Activated T-cell treated with anti-CD3 and anti-CD28 coated beads, Interleukin-2, amount 50 U/mL, for 4 hours (primary cell): ENCODE data around the gene CLBA1. TPM values are rescaled to one million over a fixed set of nuclear protein-coding genes. Genes with fewer than 3 reads are reported as not detected.
A peak's percentile ranks its signal among the peaks of the same experiment; 100 is the strongest.
"Not testable (repeated sequence)": the region's sequence is repeated elsewhere in the genome, so short reads cannot be mapped to it uniquely, and the experiment has no call there.

Source experiments
- ATAC-seq, 2 donors: fragments of 200-7000 bp; cut with Tn5 transposase; one replicate each; pipeline ENCODE4 v1.10.0; 2021
- DNase-seq: peaks from one replicate; pipeline ENCODE4 v3.0.0-alpha.2; 2020
- H3K27me3 Mint-ChIP-seq: one replicate; pipeline ENCODE4 v1.8.0; 2021; ENCODE audit warnings: low read depth, mixed read lengths
- H3K36me3 Mint-ChIP-seq: one replicate; pipeline ENCODE4 v1.8.0; 2022; ENCODE audit warnings: mixed read lengths; ENCODE audit not compliant: insufficient read depth
- H3K4me1 Mint-ChIP-seq: one replicate; pipeline ENCODE4 v1.8.0; 2021; ENCODE audit warnings: low read depth, mixed read lengths
- H3K4me3 Mint-ChIP-seq: one replicate; pipeline ENCODE4 v1.8.0; 2021; ENCODE audit warnings: mild to moderate bottlenecking, moderate library complexity, mixed read lengths
- H3K9me3 Mint-ChIP-seq: one replicate; pipeline ENCODE4 v1.8.0; 2021; ENCODE audit warnings: mixed read lengths
- total RNA-seq, 3 donors: library from RNA; stranded (reverse); gene quantifications; one replicate each; pipeline ENCODE4 v1.2.1, GENCODE V29; 2021

CLBA1 gene
- total RNA-seq, 3 donors from 2014 or later: 2.9 to 3.8 (median 3.3) TPM

DNA sequence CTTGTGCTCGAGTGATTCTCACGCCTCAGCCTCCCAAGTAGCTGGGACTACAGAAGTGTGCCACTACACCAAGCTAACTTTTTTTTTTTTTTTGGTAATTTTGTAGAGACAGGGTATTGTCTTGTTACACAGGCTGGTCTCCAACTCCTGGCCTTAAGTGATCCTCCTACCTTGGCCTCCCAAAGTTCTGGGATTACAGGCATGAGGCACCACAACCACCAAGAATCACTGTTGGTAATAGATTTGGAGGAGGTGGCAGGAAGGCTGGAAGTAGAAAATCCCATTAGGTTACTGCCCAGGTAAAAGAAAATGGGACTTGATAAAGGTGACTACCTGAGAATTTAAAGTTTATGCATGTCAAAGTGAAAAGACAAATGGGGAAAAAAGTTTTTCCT, 36.7 kb downstream of the CLBA1 start:
- ATAC-seq (no peak), DNase-seq (no peak)
- Mint-ChIP-seq H3K36me3 (peaks cover 2% of the 10 kb centered on the region), H3K9me3 (no peaks in the 10 kb centered on the region), H3K27me3 (no peaks in the 10 kb centered on the region), H3K4me3 (peak overlapping the region; percentile 92), H3K4me1 (peaks cover 73% of the 10 kb centered on the region)

DNA sequence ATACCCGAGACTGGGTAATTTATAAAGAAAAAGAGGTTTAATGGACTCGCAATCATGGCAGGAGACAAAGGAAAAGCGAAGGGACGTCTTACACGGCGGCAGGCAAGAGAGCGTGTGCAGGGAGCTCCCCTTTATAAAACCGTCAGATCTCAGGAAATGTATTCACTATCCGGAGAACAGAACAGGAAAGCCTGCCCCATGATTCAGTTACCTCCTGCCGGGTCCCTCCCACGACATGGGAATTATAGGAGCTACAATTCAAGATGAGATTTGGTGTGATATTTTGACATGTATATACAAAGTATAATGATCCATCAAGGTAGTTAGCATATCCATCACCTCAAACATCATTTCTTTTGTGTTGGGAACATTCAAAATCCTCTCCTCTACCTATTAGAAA, 37.6 kb downstream of the CLBA1 start:
- ATAC-seq: no peak
- Mint-ChIP-seq H3K4me3 (peak overlapping the region; percentile 6), H3K9me3 (no peaks in the 10 kb centered on the region), H3K27me3 (no peaks in the 10 kb centered on the region), H3K36me3 (no peaks in the 10 kb centered on the region), H3K4me1 (peaks cover 69% of the 10 kb centered on the region)
- no peak for DNase-seq

DNA sequence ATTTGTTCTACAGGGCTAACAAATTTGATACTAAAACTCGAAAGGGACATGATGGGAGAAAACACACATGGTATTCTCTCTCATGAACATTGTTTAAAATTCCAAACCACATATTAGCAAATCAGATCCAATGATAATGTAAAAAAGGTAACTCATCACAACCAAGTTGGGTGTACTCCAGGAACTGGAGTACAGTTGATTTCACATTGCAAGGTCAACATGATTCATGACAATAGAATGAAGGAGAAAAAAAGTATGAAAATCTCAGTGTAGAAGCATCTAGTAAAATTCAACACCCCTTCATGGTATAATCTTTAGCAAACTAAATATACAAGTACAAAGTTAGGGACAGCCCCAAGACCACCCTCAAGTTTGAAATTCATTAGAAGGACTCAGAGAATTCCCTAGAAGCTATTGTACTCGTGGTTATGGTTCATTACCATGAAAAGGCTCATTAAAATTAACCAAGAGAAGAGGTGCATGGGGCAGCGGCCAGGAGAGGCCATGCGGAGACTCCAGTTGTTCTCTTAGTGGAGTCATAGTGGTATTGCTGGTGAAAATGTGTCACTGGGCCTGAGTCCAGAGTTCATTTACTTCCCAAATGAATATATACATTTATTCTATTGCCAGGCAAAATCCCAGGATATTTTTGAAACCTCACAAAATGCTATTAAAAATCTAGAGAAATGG, 38.3 kb downstream of the CLBA1 start:
- no peak for DNase-seq
- Mint-ChIP-seq H3K9me3 (no peaks in the 10 kb centered on the region), H3K4me3 (no peak overlapping the region), H3K36me3 (no peaks in the 10 kb centered on the region), H3K4me1 (peaks cover 61% of the 10 kb centered on the region), H3K27me3 (no peaks in the 10 kb centered on the region)
- ATAC-seq: no peak

DNA sequence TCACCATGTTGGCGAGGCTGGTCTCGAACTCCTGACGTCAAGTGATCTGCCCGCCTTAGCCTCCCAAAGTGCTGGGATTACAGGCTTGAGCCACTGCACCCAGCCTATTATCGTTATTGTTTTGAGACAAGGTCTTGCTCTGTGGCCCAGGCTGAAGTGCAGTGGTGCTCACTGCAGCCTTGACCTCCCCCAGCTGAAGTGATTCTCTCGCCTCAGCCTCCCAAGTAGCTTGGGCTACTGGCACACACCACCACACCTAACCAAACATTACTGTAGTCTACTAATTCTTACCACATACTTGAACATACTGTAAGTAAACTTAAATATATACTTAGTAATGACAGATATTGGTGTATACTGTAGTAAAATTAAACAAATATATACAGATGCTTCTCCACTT, 39.8 kb downstream of the CLBA1 start:
- peaks cover 49% of the 10 kb centered on the region for H3K4me1 Mint-ChIP-seq
- no peaks in the 10 kb centered on the region for H3K36me3 Mint-ChIP-seq
- no peak overlapping the region for H3K4me3 Mint-ChIP-seq
- no peaks in the 10 kb centered on the region for H3K9me3 Mint-ChIP-seq
- ATAC-seq (no peak), DNase-seq (no peak)
- no peaks in the 10 kb centered on the region for H3K27me3 Mint-ChIP-seq

DNA sequence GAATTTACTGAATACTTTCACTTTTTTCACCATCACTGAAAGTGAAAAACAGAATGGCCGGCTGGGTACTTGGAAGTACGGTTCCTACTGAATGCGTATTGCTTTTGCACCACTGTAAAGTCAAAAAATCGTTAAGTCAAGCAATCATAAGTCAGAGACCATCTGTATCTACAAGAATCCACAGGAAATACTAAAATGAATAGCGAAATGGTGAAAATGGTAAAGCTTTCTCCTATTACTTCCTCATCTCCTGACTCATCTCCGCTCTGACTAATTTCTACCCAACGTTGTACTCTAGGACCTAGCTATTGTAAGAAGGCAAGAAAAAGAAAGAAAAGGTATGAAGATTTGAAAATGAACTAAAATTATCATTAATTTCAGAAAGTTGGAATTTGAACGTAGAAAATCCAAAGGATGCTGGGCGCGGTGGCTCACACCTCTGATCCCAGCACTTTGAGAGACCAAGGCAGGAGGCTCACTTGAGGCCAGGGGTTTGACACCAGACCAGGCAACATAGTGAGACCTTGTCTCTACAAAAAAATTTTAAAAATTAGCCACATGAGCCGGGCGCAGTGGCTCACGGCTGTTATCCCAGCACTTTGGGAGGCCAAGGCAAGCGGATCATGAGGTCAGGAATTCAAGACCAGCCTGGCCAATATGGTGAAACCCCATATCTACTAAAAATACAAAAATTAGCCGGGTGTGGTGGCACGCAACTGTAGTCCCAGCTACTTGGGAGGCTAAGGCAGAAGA, 40.6 kb downstream of the CLBA1 start:
- Mint-ChIP-seq H3K4me1 (peaks cover 49% of the 10 kb centered on the region), H3K36me3 (no peaks in the 10 kb centered on the region), H3K9me3 (no peaks in the 10 kb centered on the region), H3K4me3 (peak overlapping the region; percentile 20), H3K27me3 (no peaks in the 10 kb centered on the region)
- DNase-seq (no peak), ATAC-seq (peak; percentile 32 to 49)

DNA sequence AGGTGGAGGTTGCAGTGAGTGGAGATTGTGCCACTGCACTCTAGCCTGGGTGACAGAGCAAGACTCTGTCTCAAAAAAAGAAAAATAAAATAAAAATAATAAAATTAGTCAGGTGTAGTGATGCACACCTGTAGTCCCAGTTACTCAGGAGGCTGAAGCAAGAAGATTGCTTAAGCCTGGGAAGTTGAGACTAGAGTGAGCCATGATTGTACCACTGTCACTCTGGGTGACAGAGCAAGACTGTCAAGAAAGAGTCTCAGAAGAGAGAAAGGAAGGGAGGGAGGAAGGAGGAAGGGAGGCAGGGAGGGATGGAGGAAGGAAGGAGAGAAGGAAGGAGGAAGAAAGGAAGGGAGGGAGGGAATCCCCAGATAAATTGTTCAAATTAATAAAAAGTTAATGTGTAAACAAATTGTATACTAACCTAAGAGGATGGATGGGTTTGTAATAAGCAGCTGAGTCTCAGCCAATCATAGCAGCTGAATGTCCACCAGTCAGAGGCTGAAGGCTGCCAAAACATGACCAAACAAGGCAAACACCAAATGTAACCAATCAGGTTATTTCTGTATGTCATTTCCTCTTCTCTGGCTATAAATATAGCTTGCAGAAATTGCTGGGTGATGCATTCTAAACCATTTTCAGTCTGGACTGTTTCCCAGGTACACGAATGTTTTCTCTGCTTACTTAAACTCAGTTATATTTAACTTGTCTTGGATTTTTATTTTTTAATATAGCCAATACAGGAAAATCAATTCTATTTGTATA, 41.4 kb downstream of the CLBA1 start:
- Mint-ChIP-seq H3K9me3 (no peaks in the 10 kb centered on the region), H3K36me3 (no peaks in the 10 kb centered on the region), H3K4me3 (no peak overlapping the region), H3K27me3 (no peaks in the 10 kb centered on the region), H3K4me1 (peaks cover 42% of the 10 kb centered on the region)
- no peak for ATAC-seq
- DNase-seq: no peak

DNA sequence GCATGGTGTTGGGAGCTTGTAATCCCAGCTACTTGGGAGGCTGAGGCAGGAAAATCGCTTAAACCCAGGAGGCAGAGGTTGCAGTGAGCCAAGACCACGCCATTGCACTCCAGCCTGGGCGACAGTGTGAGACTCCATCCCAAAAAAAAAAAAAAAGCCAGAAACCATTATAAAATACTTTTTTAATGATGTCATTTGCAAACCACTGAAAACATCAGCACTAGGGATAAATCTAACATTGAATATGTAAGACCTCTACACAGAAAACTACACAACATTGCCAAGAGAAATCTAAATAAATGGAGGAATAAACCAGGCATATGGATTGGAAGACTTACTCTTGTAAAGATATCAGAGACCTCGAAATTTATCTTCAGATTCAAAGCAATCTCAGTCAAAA, 42.1 kb downstream of the CLBA1 start:
- not testable (repeated sequence) for H3K36me3 Mint-ChIP-seq, H3K9me3 Mint-ChIP-seq, H3K27me3 Mint-ChIP-seq, H3K4me3 Mint-ChIP-seq, DNase-seq, ATAC-seq
- peaks cover 42% of the 10 kb centered on the region for H3K4me1 Mint-ChIP-seq

DNA sequence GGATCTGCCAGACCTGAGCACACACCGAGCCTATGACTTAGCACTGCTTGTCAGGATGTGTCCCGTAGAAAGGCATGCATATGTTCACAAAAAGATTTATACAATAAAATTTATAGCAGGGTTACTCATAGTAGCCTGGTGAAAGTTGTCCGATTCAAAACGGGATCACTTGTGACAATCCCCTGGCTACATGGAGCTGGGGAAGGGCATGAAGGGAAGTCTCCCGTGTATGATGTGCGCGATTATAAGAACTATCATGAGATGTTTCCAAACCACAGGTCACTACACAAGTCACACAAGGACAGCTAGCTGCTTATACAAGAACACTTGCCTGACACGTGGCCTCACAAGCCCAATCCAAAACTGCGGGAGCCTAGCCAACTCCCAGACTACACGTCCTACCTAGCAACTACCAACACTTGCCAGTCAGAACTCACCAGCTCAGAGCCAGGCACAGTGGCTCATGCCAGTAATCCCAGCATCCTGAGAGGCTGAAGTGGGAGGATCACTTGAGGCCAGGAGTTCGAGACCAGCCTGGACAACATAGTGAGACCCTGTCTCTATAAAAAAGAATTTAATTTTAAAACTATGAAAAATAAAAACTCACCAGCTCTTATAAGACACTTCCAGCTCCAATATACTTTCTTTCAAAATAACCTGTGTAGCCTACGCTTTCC, 42.8 kb downstream of the CLBA1 start:
- H3K36me3 Mint-ChIP-seq: no peaks in the 10 kb centered on the region
- ATAC-seq: no peak
- peaks cover 41% of the 10 kb centered on the region for H3K4me1 Mint-ChIP-seq
- no peak overlapping the region for H3K4me3 Mint-ChIP-seq
- DNase-seq: no peak
- H3K27me3 Mint-ChIP-seq: no peaks in the 10 kb centered on the region
- no peaks in the 10 kb centered on the region for H3K9me3 Mint-ChIP-seq

DNA sequence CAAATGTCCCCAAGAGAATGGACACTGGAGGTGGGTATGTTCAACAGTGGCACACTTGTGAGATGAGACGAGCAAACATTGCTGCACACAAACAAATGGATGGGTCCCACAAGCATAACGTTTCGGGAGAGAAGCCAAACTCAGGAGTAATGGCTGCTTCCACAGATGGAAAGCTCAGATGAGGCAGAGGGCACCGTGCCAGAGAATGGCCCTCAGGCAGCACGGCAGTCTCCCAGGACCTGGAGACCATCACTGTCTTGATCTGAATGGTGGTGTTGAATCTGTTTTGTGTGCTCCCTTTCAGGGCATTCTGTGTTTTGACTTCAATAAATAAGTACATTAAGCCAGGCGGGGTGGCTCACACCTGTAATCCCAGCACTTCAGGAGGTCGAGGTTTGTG, 43.8 kb downstream of the CLBA1 start:
- Mint-ChIP-seq H3K36me3 (no peaks in the 10 kb centered on the region), H3K9me3 (peaks cover 2% of the 10 kb centered on the region), H3K27me3 (no peaks in the 10 kb centered on the region), H3K4me3 (no peak overlapping the region), H3K4me1 (peaks cover 37% of the 10 kb centered on the region)
- DNase-seq: no peak
- ATAC-seq: no peak

DNA sequence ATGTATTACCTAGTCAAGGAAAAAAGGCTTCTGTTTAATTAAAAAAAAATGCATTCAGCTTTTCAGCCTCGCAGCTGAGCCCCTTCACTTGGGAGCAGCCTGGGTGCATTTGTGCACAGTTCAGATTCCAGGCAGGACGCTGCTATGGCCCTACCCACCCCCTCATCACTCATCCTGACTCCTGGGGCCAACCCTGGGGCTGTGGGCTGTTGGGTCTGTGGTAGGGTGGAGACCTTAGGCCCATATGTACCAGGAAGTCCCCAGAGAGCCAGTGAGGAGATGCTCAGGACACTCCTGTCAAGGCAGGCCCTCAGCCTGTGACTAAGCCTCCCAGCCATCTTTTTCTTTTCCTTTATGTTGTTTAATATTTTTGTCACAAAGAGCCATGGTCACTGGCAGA, 44.6 kb downstream of the CLBA1 start:
- Mint-ChIP-seq H3K27me3 (no peaks in the 10 kb centered on the region), H3K36me3 (no peaks in the 10 kb centered on the region), H3K4me3 (no peak overlapping the region), H3K4me1 (peaks cover 33% of the 10 kb centered on the region), H3K9me3 (peaks cover 2% of the 10 kb centered on the region)
- ATAC-seq (no peak), DNase-seq (no peak)

DNA sequence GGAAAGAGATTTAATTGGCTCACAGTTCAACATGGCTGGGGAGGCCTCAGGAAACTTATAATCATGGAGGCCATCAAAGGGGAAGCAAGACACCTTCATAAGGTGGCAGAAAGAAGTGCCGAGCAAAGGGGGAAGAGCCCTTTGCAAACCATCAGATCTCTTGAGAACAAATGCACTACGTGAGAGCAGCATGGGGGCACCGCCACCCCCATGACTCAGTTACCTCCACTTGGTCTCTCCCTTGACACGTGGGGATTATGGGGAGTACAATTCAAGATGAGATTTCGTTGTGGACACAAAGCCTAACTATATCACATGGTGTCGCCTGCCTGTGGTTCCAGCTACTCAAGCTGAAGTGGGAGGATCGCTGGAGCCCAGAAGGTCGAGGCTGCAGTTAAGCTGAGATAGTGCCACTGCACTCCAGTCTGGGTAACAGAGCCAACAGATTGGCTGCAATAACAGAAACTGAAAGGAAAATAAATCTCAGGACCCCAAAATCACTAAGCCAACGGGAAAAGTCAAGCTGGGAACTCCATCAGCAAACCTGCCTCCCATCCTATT, 45.3 kb downstream of the CLBA1 start:
- ATAC-seq: no peak
- DNase-seq: no peak
- Mint-ChIP-seq H3K27me3 (no peaks in the 10 kb centered on the region), H3K36me3 (no peaks in the 10 kb centered on the region), H3K4me3 (no peak overlapping the region), H3K9me3 (peaks cover 2% of the 10 kb centered on the region), H3K4me1 (peaks cover 25% of the 10 kb centered on the region)

DNA sequence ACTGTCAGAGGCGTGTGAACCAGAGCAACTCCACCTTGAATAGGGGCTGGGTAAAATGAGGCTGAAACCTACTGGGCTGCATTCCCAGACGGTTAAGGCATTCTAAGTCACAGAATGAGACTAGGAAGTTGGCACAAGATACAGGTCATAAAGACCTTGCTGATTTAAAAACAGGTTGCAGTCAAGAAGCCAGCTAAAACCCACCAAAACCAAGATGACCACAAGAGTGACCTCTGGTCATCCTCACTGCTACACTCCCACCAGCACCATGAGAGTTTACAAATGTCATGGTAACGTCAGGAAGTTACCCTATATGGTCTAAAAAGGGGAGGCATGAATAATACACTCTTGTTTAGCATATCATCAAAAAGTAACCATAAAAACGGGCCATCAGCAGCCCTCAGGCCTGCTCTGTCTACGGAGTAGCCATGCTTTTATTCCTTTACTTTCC, 46.9 kb downstream of the CLBA1 start:
- not testable (repeated sequence) for H3K9me3 Mint-ChIP-seq, DNase-seq, ATAC-seq, H3K36me3 Mint-ChIP-seq, H3K27me3 Mint-ChIP-seq
- peak overlapping the region; percentile 16 for H3K4me3 Mint-ChIP-seq
- H3K4me1 Mint-ChIP-seq: peaks cover 16% of the 10 kb centered on the region

DNA sequence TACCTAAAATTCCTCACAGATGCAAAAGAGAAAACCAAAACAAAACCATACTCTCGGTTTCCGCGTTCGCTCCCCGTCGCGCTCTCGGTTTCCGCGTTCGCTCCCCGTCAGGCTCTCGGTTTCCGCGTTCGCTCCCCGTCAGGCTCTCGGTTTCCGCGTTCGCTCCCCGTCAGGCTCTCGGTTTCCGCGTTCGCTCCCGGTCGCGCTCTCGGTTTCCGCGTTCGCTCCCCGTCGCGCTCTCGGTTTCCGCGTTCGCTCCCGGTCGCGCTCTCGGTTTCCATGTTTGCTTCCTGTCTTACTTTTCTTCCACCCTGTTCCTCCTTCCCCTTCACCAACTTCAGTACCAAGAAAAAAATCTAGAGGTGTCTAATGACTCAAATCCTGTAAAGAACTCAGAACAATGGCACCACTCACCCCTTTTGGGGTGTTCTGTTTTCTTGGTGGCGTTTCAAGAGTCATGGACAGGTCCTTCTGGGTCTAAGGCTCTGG, 47.9 kb downstream of the CLBA1 start:
- H3K9me3 Mint-ChIP-seq, DNase-seq: not testable (repeated sequence)
- ATAC-seq: peak in 1 of 2 donors; percentile 57

More for the DNA sequence above, 47.9 kb downstream of the CLBA1 start:
- not testable (repeated sequence) for H3K36me3 Mint-ChIP-seq, H3K27me3 Mint-ChIP-seq
- Mint-ChIP-seq H3K4me1 (peaks cover 13% of the 10 kb centered on the region), H3K4me3 (peak overlapping the region; percentile 78)
